Measurements from ENCODE around the gene FRMD8.

- no peak for TF ChIP-seq CTCF (IDR thresholded peaks at IDR 0.05)
- no peak for TF ChIP-seq EP300 (IDR thresholded peaks at IDR 0.05)
- TF ChIP-seq POLR2A (IDR thresholded peaks at IDR 0.05): no peak
Observed at GRCh38 chr11:65404638-65405339, 18.4 kb downstream of the FRMD8 start.
